ENCODE results near the gene RARG.

The RARG gene

DNA sequence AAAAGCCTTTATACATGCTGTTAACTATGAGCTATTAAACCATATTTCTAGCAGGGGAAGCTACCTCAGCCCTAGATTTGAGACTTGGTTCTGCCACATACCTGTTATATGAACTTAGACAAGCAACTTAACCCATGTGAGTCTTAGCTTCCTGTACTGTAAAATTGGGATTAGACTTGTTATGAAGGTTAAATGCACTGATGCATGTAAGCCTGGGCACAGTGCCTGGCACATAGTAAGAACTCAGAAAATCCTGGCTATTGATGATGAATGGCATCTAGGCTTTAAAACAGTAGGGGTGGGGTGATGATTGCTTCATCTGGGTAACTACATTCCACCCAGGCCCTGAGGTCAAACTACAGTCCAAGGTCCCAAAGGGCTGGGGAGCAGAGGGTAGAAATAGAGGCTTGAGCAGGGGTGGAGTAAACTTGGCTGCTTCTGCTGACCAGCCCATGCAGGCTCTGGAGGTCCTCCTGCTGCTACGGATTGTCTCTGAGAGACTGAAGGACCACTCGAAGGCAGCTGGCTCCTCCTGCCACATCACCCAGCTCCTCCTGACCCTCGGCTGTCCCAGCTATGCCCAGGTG is 47.4 kb upstream of the RARG start:
- H3K4me1 ChIP-seq (ENCODE audit: control insufficient read depth, insufficient read depth, low read length) = no peaks in the 10 kb centered on the region
- POLR2A ChIA-PET = interaction anchor here (1.5 to 2.7 kb wide), 3 partner anchors 11 to 66 kb away, joined by 4 to 22 read pairs (median 7); partner anchors contain the start of genes ESPL1 and MYG1
- H3K4me3 ChIP-seq (ENCODE audit: low read depth, low read length) = no peak overlapping the region
- H3K9me3 ChIP-seq (ENCODE audit: control insufficient read depth, insufficient read depth, low read depth, low read length) = no peaks in the 10 kb centered on the region
- H3K36me3 ChIP-seq (ENCODE audit: control insufficient read depth in 2 of 2, insufficient read depth in 1 of 2, low read length in 2 of 2) = peaks cover 83 to 98% of the 10 kb centered on the region in 2 experiments
- CTCF ChIA-PET = interaction anchor here (1.1 to 2.1 kb wide), 2 partner anchors 9 to 67 kb away, joined by 3 to 11 read pairs; no protein-coding TSS in a partner anchor
- H3K27ac ChIP-seq (ENCODE audit: extremely low read depth, low read depth, low read length) = no peak overlapping the region
- TF ChIP-seq ZNF600 (tag by site-specific recombination; IDR thresholded peaks at IDR 0.05) (peak; percentile 64), FEZF1 (tag by site-specific recombination; IDR thresholded peaks at IDR 0.05) (no peak), ZEB2 (tag by site-specific recombination; IDR thresholded peaks at IDR 0.05) (no peak)
- TF ChIP-seq, protein P1, sequence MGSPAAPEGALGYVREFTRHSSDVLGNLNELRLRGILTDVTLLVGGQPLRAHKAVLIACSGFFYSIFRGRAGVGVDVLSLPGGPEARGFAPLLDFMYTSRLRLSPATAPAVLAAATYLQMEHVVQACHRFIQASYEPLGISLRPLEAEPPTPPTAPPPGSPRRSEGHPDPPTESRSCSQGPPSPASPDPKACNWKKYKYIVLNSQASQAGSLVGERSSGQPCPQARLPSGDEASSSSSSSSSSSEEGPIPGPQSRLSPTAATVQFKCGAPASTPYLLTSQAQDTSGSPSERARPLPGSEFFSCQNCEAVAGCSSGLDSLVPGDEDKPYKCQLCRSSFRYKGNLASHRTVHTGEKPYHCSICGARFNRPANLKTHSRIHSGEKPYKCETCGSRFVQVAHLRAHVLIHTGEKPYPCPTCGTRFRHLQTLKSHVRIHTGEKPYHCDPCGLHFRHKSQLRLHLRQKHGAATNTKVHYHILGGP (tag by site-specific recombination; IDR thresholded peaks at IDR 0.05) = no peak

DNA sequence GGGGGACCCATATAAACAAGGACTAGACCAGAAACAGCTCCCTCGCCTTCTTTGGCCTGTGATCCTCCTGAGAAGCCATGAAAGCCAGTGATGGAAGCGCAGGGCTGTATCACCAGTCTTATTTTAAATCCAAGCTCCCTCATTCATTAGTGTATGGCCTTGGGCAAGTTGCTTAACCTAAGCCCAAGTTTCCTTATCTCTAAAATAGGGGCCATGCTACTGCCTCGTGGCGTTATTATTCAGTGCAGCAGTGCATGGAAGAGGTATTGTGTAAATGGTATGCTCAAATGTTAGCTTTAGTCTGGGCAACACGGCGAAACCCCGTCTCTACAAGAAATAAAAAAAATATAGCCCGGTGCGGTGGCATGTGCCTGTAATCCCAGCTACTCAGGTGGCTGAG is 46.0 kb upstream of the RARG start:
- no peaks in the 10 kb centered on the region for H3K9me3 ChIP-seq (ENCODE audit: control insufficient read depth, insufficient read depth, low read depth, low read length)
- H3K4me3 ChIP-seq (ENCODE audit: low read depth, low read length) = no peak overlapping the region
- CTCF ChIA-PET = interaction anchor here (0.6 to 1.2 kb wide), 4 partner anchors 10 to 89 kb away, joined by 3 to 6 read pairs (median 4); partner anchors contain the start of gene ESPL1
- no peaks in the 10 kb centered on the region for H3K4me1 ChIP-seq (ENCODE audit: control insufficient read depth, insufficient read depth, low read length)
- no peak overlapping the region for H3K27ac ChIP-seq (ENCODE audit: extremely low read depth, low read depth, low read length)
- TF ChIP-seq, protein P2, sequence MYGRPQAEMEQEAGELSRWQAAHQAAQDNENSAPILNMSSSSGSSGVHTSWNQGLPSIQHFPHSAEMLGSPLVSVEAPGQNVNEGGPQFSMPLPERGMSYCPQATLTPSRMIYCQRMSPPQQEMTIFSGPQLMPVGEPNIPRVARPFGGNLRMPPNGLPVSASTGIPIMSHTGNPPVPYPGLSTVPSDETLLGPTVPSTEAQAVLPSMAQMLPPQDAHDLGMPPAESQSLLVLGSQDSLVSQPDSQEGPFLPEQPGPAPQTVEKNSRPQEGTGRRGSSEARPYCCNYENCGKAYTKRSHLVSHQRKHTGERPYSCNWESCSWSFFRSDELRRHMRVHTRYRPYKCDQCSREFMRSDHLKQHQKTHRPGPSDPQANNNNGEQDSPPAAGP (tag by site-specific recombination; IDR thresholded peaks at IDR 0.05) = no peak
- TF ChIP-seq, protein P3, sequence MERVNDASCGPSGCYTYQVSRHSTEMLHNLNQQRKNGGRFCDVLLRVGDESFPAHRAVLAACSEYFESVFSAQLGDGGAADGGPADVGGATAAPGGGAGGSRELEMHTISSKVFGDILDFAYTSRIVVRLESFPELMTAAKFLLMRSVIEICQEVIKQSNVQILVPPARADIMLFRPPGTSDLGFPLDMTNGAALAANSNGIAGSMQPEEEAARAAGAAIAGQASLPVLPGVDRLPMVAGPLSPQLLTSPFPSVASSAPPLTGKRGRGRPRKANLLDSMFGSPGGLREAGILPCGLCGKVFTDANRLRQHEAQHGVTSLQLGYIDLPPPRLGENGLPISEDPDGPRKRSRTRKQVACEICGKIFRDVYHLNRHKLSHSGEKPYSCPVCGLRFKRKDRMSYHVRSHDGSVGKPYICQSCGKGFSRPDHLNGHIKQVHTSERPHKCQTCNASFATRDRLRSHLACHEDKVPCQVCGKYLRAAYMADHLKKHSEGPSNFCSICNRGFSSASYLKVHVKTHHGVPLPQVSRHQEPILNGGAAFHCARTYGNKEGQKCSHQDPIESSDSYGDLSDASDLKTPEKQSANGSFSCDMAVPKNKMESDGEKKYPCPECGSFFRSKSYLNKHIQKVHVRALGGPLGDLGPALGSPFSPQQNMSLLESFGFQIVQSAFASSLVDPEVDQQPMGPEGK (tag by site-specific recombination; IDR thresholded peaks at IDR 0.05) = no peak
- TF ChIP-seq, protein P4, sequence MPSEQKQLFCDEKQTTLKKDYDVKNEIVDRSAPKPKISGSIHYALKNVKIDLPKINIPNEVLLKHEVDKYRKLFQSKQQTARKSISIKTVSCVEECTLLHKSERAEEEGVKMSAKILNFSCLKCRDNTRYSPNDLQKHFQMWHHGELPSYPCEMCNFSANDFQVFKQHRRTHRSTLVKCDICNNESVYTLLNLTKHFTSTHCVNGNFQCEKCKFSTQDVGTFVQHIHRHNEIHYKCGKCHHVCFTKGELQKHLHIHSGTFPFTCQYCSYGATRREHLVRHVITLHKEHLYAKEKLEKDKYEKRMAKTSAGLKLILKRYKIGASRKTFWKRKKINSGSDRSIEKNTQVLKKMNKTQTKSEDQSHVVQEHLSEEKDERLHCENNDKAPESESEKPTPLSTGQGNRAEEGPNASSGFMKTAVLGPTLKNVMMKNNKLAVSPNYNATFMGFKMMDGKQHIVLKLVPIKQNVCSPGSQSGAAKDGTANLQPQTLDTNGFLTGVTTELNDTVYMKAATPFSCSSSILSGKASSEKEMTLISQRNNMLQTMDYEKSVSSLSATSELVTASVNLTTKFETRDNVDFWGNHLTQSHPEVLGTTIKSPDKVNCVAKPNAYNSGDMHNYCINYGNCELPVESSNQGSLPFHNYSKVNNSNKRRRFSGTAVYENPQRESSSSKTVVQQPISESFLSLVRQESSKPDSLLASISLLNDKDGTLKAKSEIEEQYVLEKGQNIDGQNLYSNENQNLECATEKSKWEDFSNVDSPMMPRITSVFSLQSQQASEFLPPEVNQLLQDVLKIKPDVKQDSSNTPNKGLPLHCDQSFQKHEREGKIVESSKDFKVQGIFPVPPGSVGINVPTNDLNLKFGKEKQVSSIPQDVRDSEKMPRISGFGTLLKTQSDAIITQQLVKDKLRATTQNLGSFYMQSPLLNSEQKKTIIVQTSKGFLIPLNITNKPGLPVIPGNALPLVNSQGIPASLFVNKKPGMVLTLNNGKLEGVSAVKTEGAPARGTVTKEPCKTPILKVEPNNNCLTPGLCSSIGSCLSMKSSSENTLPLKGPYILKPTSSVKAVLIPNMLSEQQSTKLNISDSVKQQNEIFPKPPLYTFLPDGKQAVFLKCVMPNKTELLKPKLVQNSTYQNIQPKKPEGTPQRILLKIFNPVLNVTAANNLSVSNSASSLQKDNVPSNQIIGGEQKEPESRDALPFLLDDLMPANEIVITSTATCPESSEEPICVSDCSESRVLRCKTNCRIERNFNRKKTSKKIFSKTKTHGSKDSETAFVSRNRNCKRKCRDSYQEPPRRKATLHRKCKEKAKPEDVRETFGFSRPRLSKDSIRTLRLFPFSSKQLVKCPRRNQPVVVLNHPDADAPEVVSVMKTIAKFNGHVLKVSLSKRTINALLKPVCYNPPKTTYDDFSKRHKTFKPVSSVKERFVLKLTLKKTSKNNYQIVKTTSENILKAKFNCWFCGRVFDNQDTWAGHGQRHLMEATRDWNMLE (tag by site-specific recombination; conservative IDR thresholded peaks at IDR 0.05; ENCODE audit: low read depth) = no peak
- TF ChIP-seq ZNF146 (tag by site-specific recombination; IDR thresholded peaks at IDR 0.05) = no peak
- TF ChIP-seq ZNF16 (tag by site-specific recombination; IDR thresholded peaks at IDR 0.05; ENCODE audit: low read depth) = no peak
- no peak for TF ChIP-seq ZNF354C (tag by site-specific recombination; IDR thresholded peaks at IDR 0.05; ENCODE audit: borderline replicate concordance, low read depth)
- no peak for TF ChIP-seq HOXD13 (CRISPR knock-in tag; IDR thresholded peaks at IDR 0.05; ENCODE audit: borderline replicate concordance)
- no peak for TF ChIP-seq KLF9 (tag by site-specific recombination; IDR thresholded peaks at IDR 0.05; ENCODE audit: low read depth)
- no peak for TF ChIP-seq ZNF366 (tag by site-specific recombination; conservative IDR thresholded peaks at IDR 0.05)
- TF ChIP-seq, protein P5, sequence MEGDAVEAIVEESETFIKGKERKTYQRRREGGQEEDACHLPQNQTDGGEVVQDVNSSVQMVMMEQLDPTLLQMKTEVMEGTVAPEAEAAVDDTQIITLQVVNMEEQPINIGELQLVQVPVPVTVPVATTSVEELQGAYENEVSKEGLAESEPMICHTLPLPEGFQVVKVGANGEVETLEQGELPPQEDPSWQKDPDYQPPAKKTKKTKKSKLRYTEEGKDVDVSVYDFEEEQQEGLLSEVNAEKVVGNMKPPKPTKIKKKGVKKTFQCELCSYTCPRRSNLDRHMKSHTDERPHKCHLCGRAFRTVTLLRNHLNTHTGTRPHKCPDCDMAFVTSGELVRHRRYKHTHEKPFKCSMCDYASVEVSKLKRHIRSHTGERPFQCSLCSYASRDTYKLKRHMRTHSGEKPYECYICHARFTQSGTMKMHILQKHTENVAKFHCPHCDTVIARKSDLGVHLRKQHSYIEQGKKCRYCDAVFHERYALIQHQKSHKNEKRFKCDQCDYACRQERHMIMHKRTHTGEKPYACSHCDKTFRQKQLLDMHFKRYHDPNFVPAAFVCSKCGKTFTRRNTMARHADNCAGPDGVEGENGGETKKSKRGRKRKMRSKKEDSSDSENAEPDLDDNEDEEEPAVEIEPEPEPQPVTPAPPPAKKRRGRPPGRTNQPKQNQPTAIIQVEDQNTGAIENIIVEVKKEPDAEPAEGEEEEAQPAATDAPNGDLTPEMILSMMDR (tag by site-specific recombination; IDR thresholded peaks at IDR 0.05) = no peak
- TF ChIP-seq, protein P6, sequence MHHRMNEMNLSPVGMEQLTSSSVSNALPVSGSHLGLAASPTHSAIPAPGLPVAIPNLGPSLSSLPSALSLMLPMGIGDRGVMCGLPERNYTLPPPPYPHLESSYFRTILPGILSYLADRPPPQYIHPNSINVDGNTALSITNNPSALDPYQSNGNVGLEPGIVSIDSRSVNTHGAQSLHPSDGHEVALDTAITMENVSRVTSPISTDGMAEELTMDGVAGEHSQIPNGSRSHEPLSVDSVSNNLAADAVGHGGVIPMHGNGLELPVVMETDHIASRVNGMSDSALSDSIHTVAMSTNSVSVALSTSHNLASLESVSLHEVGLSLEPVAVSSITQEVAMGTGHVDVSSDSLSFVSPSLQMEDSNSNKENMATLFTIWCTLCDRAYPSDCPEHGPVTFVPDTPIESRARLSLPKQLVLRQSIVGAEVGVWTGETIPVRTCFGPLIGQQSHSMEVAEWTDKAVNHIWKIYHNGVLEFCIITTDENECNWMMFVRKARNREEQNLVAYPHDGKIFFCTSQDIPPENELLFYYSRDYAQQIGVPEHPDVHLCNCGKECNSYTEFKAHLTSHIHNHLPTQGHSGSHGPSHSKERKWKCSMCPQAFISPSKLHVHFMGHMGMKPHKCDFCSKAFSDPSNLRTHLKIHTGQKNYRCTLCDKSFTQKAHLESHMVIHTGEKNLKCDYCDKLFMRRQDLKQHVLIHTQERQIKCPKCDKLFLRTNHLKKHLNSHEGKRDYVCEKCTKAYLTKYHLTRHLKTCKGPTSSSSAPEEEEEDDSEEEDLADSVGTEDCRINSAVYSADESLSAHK (tag by site-specific recombination; IDR thresholded peaks at IDR 0.05) = no peak
- TF ChIP-seq ZBTB48 (tag by site-specific recombination; IDR thresholded peaks at IDR 0.05) = no peak
- no peak for TF ChIP-seq ZNF623 (tag by site-specific recombination; IDR thresholded peaks at IDR 0.05)
- TF ChIP-seq ZNF169 (tag by site-specific recombination; IDR thresholded peaks at IDR 0.05) = no peak
- POLR2A ChIA-PET = interaction anchor here (0.7 to 2.7 kb wide), 6 partner anchors 10 to 714 kb away, joined by 3 to 22 read pairs (median 4); partner anchors contain the start of genes ESPL1, MYG1 and PFDN5
- H3K36me3 ChIP-seq (ENCODE audit: control insufficient read depth in 2 of 2, insufficient read depth in 1 of 2, low read length in 2 of 2) = peaks cover 87 to 93% of the 10 kb centered on the region in 2 experiments

Measured in HEK293 (cell line).